Fibroblast of skin of back (primary cell): ENCODE data around the gene AGR3.
"Not testable (repeated sequence)": the region's sequence is repeated elsewhere in the genome, so short reads cannot be mapped to it uniquely, and the experiment has no call there.

Experiments used
- DNase-seq: peaks from one replicate; pipeline ENCODE4 v3.0.0-alpha.2; 2013

AGR3 gene

GRCh38 chr7:16891338-16891737 is 9.6 kb upstream of the AGR3 start:
- peak; percentile 62 for DNase-seq

GRCh38 chr7:16889851-16890415 is 8.2 kb upstream of the AGR3 start:
- no peak for DNase-seq

- no peak for DNase-seq
Observed at GRCh38 chr7:16889305-16889704, 7.5 kb upstream of the AGR3 start.

GRCh38 chr7:16883918-16884317 is 2.1 kb upstream of the AGR3 start:
- DNase-seq, result no peak

- DNase-seq, result no peak
Observed at GRCh38 chr7:16880554-16880953, 1.2 kb downstream of the AGR3 start.

- no peak for DNase-seq
Observed at GRCh38 chr7:16879181-16879580, 2.6 kb downstream of the AGR3 start.

GRCh38 chr7:16875861-16876260 is 5.9 kb downstream of the AGR3 start:
- DNase-seq, result no peak

GRCh38 chr7:16874066-16874465 is 7.7 kb downstream of the AGR3 start:
- DNase-seq, result peak; percentile 3

GRCh38 chr7:16867328-16867727 is 14.5 kb downstream of the AGR3 start:
- DNase-seq, result no peak

GRCh38 chr7:16853189-16853588 is 28.6 kb downstream of the AGR3 start:
- not testable (repeated sequence) for DNase-seq

GRCh38 chr7:16851829-16852228 is 30.0 kb downstream of the AGR3 start:
- no peak for DNase-seq

GRCh38 chr7:16850614-16851466 is 30.9 kb downstream of the AGR3 start:
- no peak for DNase-seq

- DNase-seq, result peak; percentile 56
Observed at GRCh38 chr7:16849296-16850148, 32.3 kb downstream of the AGR3 start.

- peak; percentile 27 for DNase-seq
Observed at GRCh38 chr7:16847381-16847860, 34.4 kb downstream of the AGR3 start.

- no peak for DNase-seq
Observed at GRCh38 chr7:16846601-16847165, 35.1 kb downstream of the AGR3 start.

GRCh38 chr7:16845746-16846145 is 36.0 kb downstream of the AGR3 start:
- DNase-seq, result no peak

GRCh38 chr7:16841681-16842080 is 40.1 kb downstream of the AGR3 start:
- DNase-seq, result peak; percentile 84

GRCh38 chr7:16840094-16840493 is 41.7 kb downstream of the AGR3 start:
- no peak for DNase-seq

- peak; percentile 43 for DNase-seq
Observed at GRCh38 chr7:16839646-16840045, 42.1 kb downstream of the AGR3 start.

GRCh38 chr7:16838891-16839290 is 42.9 kb downstream of the AGR3 start:
- no peak for DNase-seq

GRCh38 chr7:16838386-16838785 is 43.4 kb downstream of the AGR3 start:
- DNase-seq, result peak; percentile 26

- no peak for DNase-seq
Observed at GRCh38 chr7:16836481-16836880, 45.3 kb downstream of the AGR3 start.

GRCh38 chr7:16833373-16833772 is 48.4 kb downstream of the AGR3 start:
- DNase-seq, result no peak
